GM19099 (cell line): Measurements from ENCODE around the gene AIG1.

Source experiments
- POLR2A ChIP-seq: IDR thresholded peaks from 3 replicates; pipeline ENCODE4 v1.6.1; 2011; ENCODE audit warnings: low read depth; ENCODE audit not compliant: insufficient read length; ENCODE audit errors: extremely low read depth

AIG1 gene

GRCh38 chr6:143107911-143108761 lies 47.4 kb downstream of the AIG1 start:
- no peak for TF ChIP-seq POLR2A

- TF ChIP-seq POLR2A = no peak
These were observed 48.5 kb downstream of the AIG1 start for GRCh38 chr6:143109196-143109595.

GRCh38 chr6:143110572-143110971 lies 49.9 kb downstream of the AIG1 start:
- TF ChIP-seq POLR2A = no peak

GRCh38 chr6:143110996-143111395 lies 50.3 kb downstream of the AIG1 start:
- TF ChIP-seq POLR2A = no peak

- no peak for TF ChIP-seq POLR2A
These were observed 50.8 kb downstream of the AIG1 start for GRCh38 chr6:143111443-143111842.

- TF ChIP-seq POLR2A = no peak
These were observed 51.5 kb downstream of the AIG1 start for GRCh38 chr6:143112084-143112768.

- no peak for TF ChIP-seq POLR2A
These were observed 52.1 kb downstream of the AIG1 start for GRCh38 chr6:143112837-143113236.

GRCh38 chr6:143115728-143116127 lies 55.0 kb downstream of the AIG1 start:
- TF ChIP-seq POLR2A = no peak

- TF ChIP-seq POLR2A = no peak
These were observed 56.4 kb downstream of the AIG1 start for GRCh38 chr6:143117108-143117507.

GRCh38 chr6:143119260-143119659 lies 58.6 kb downstream of the AIG1 start:
- no peak for TF ChIP-seq POLR2A

GRCh38 chr6:143123081-143123480 lies 62.4 kb downstream of the AIG1 start:
- no peak for TF ChIP-seq POLR2A

- TF ChIP-seq POLR2A = no peak
These were observed 63.3 kb downstream of the AIG1 start for GRCh38 chr6:143123941-143124340.

- TF ChIP-seq POLR2A = no peak
These were observed 64.8 kb downstream of the AIG1 start for GRCh38 chr6:143125455-143125854.

- no peak for TF ChIP-seq POLR2A
These were observed 65.3 kb downstream of the AIG1 start for GRCh38 chr6:143125864-143126573.

GRCh38 chr6:143126574-143126941 lies 65.9 kb downstream of the AIG1 start:
- TF ChIP-seq POLR2A = no peak

GRCh38 chr6:143127941-143128680 lies 67.4 kb downstream of the AIG1 start:
- no peak for TF ChIP-seq POLR2A

GRCh38 chr6:143128681-143129015 lies 68.0 kb downstream of the AIG1 start:
- TF ChIP-seq POLR2A = no peak
